Mesendoderm (in vitro differentiated cells): ENCODE measurements around the gene SPOUT1.

Experiments used
- DNase-seq: peaks from one replicate; pipeline ENCODE4 v3.0.0; 2013
- H2AK5ac ChIP-seq: 2 replicates; pipeline ENCODE4 v1.6.1; 2013; ENCODE audit warnings: low read length, inconsistent platforms
- H2BK120ac ChIP-seq: 2 replicates; pipeline ENCODE4 v1.6.1; 2013; ENCODE audit warnings: low read depth, mild to moderate bottlenecking, low read length, moderate library complexity, mixed read lengths
- H2BK15ac ChIP-seq: replicated peaks from 2 replicates; pipeline ENCODE4 v1.6.1; 2013; ENCODE audit warnings: low read depth, mild to moderate bottlenecking, moderate library complexity
- H2BK5ac ChIP-seq: 2 replicates; pipeline ENCODE4 v1.6.1; 2013; ENCODE audit warnings: low read length, inconsistent platforms
- H3K18ac ChIP-seq: 2 replicates; pipeline ENCODE4 v1.6.1; 2013; ENCODE audit warnings: mild to moderate bottlenecking, low read length, mixed read lengths
- H3K23ac ChIP-seq: one replicate; pipeline ENCODE4 v1.6.1; 2013; ENCODE audit warnings: low read length
- H3K27ac ChIP-seq: 2 replicates; pipeline ENCODE4 v1.5.1; 2013; ENCODE audit warnings: low read depth, mild to moderate bottlenecking, inconsistent platforms, low read length, moderate library complexity
- H3K27me3 ChIP-seq: 2 replicates; pipeline ENCODE4 v1.6.1; 2013; ENCODE audit warnings: low read length, control low read depth, mild to moderate bottlenecking, inconsistent platforms; ENCODE audit not compliant: insufficient read depth, poor library complexity
- H3K36me3 ChIP-seq: 2 replicates; pipeline ENCODE4 v1.6.1; 2013; ENCODE audit warnings: low read length, inconsistent platforms; ENCODE audit not compliant: control insufficient read depth, insufficient read depth
- H3K4ac ChIP-seq: one replicate; pipeline ENCODE4 v1.6.1; 2013; ENCODE audit warnings: low read depth, mild to moderate bottlenecking, low read length, moderate library complexity
- H3K4me1 ChIP-seq: 2 replicates; pipeline ENCODE4 v1.6.1; 2013; ENCODE audit warnings: low read depth, low read length, inconsistent platforms; ENCODE audit not compliant: control insufficient read depth
- H3K4me2 ChIP-seq: 2 replicates; pipeline ENCODE4 v1.6.1; 2013; ENCODE audit warnings: low read length
- H3K4me3 ChIP-seq: 2 replicates; pipeline ENCODE4 v1.5.1; 2013; ENCODE audit warnings: mild to moderate bottlenecking, low read length
- H3K56ac ChIP-seq: one replicate; pipeline ENCODE4 v1.6.1; 2013; ENCODE audit warnings: low read length
- H3K79me1 ChIP-seq: 2 replicates; pipeline ENCODE4 v1.6.1; 2013; ENCODE audit warnings: low read length, inconsistent platforms
- H3K79me2 ChIP-seq: 2 replicates; pipeline ENCODE4 v1.6.1; 2013; ENCODE audit warnings: mild to moderate bottlenecking, low read length; ENCODE audit not compliant: control insufficient read depth, insufficient read depth
- H3K9ac ChIP-seq: 2 replicates; pipeline ENCODE4 v1.6.1; 2013; ENCODE audit warnings: low read length, inconsistent platforms
- H4K5ac ChIP-seq: one replicate; pipeline ENCODE4 v1.6.1; 2013; ENCODE audit warnings: low read length
- H4K8ac ChIP-seq: one replicate; pipeline ENCODE4 v1.6.1; 2013; ENCODE audit warnings: low read depth, mild to moderate bottlenecking, control low read depth, low read length, moderate library complexity
- WGBS: extraction: QIAGEN DNeasy Blood & Tissue Kit; methylation state at CpG from one replicate; pipeline ENCODE4 v1.1.7; 2013; ENCODE audit warnings: low lambda C conversion rate, missing lambda C conversion rate; ENCODE audit not compliant: insufficient coverage; ENCODE audit errors: extremely low coverage; 5-methylcytosine and 5-hydroxymethylcytosine counted together

The SPOUT1 gene

GRCh38 chr9:128820665-128821583 is 8.7 kb downstream of the SPOUT1 start:
- no peak for DNase-seq
- Histone ChIP-seq H3K4me1 (no peaks in the 10 kb centered on the region), H3K18ac (no peak overlapping the region), H3K79me1 (no peaks in the 10 kb centered on the region), H3K23ac (no peak overlapping the region), H3K36me3 (peaks cover 12% of the 10 kb centered on the region), H3K79me2 (no peaks in the 10 kb centered on the region), H2BK120ac (no peak overlapping the region), H3K56ac (no peak overlapping the region), H3K4me3 (no peak overlapping the region), H4K8ac (no peak overlapping the region), H3K4me2 (no peak overlapping the region), H3K9ac (no peak overlapping the region), H4K5ac (no peak overlapping the region), H3K27me3 (no peaks in the 10 kb centered on the region), H2BK15ac (no peak overlapping the region), H3K27ac (no peak overlapping the region), H3K4ac (no peak overlapping the region), H2BK5ac (no peak overlapping the region), H2AK5ac (no peak overlapping the region)
- no CpG with 5 or more reads among the region's 24 CpGs for WGBS

- no CpG with 5 or more reads among the region's 18 CpGs for WGBS
- Histone ChIP-seq H4K8ac (no peak overlapping the region), H3K4me1 (no peaks in the 10 kb centered on the region), H2BK15ac (no peak overlapping the region), H4K5ac (no peak overlapping the region), H3K79me2 (no peaks in the 10 kb centered on the region), H3K23ac (no peak overlapping the region), H3K27ac (no peak overlapping the region), H3K4me2 (no peak overlapping the region), H3K18ac (no peak overlapping the region), H3K4me3 (no peak overlapping the region), H3K36me3 (peaks cover 9% of the 10 kb centered on the region), H2BK120ac (no peak overlapping the region), H2AK5ac (no peak overlapping the region), H3K56ac (no peak overlapping the region), H3K4ac (no peak overlapping the region), H3K27me3 (no peaks in the 10 kb centered on the region), H3K9ac (no peak overlapping the region), H2BK5ac (no peak overlapping the region), H3K79me1 (no peaks in the 10 kb centered on the region)
- DNase-seq, result peak; percentile 36
These were observed 9.6 kb downstream of the SPOUT1 start for GRCh38 chr9:128819716-128820664.

- H2BK15ac ChIP-seq, result no peak overlapping the region
- no CpG with 5 or more reads among the region's 90 CpGs for WGBS
- H3K23ac ChIP-seq, result peak overlapping the region; percentile 89
- no peak overlapping the region for H2BK5ac ChIP-seq
- no peak overlapping the region for H3K27ac ChIP-seq
- no peaks in the 10 kb centered on the region for H3K27me3 ChIP-seq
- H3K56ac ChIP-seq, result peak overlapping the region; percentile 95
- no peak overlapping the region for H4K8ac ChIP-seq
- peak overlapping the region; percentile 60 for H3K4me3 ChIP-seq
- H3K4ac ChIP-seq, result peak overlapping the region; percentile 49
- H3K9ac ChIP-seq, result peak overlapping the region; percentile 79
- H4K5ac ChIP-seq, result no peak overlapping the region
- H2AK5ac ChIP-seq, result no peak overlapping the region
- DNase-seq, result peak; percentile 53
- no peaks in the 10 kb centered on the region for H3K79me1 ChIP-seq
- H3K4me2 ChIP-seq, result peak overlapping the region; percentile 97
- H3K4me1 ChIP-seq, result no peaks in the 10 kb centered on the region
- no peak overlapping the region for H3K18ac ChIP-seq
- no peak overlapping the region for H2BK120ac ChIP-seq
- H3K79me2 ChIP-seq, result no peaks in the 10 kb centered on the region
- peaks cover 4% of the 10 kb centered on the region for H3K36me3 ChIP-seq
These were observed 10.5 kb downstream of the SPOUT1 start for GRCh38 chr9:128818839-128819715.

- Histone ChIP-seq H3K36me3 (peaks cover 3% of the 10 kb centered on the region), H2BK15ac (no peak within 1 kb of the TSS), H2BK5ac (no peak within 1 kb of the TSS), H2AK5ac (no peak within 1 kb of the TSS), H3K4me1 (no peaks in the 10 kb centered on the region), H3K9ac (peak within 1 kb of the TSS; percentile 79), H3K56ac (peak within 1 kb of the TSS; percentile 95), H4K8ac (no peak within 1 kb of the TSS), H3K79me2 (no peaks in the 10 kb centered on the region), H3K4ac (peak within 1 kb of the TSS; percentile 49), H3K79me1 (no peaks in the 10 kb centered on the region), H3K4me3 (peak within 1 kb of the TSS; percentile 62), H4K5ac (no peak within 1 kb of the TSS), H2BK120ac (no peak within 1 kb of the TSS), H3K27ac (peak within 1 kb of the TSS; percentile 55), H3K4me2 (peak within 1 kb of the TSS; percentile 97), H3K18ac (no peak within 1 kb of the TSS), H3K23ac (peak within 1 kb of the TSS; percentile 89), H3K27me3 (no peaks in the 10 kb centered on the region)
- WGBS, result no CpG with 5 or more reads among the region's 70 CpGs
- DNase-seq, result peak; percentile 98
These were observed 11.3 kb downstream of the SPOUT1 start, which contains the start of gene ENDOG for GRCh38 chr9:128818099-128818838. TSS of gene ENDOG (plus strand) at chr9:128818500. CDS start at chr9:128818685, 185 bp downstream.

GRCh38 chr9:128810873-128811272 is 18.7 kb downstream of the SPOUT1 start:
- H3K56ac ChIP-seq, result no peak overlapping the region
- H4K8ac ChIP-seq, result no peak overlapping the region
- no peak overlapping the region for H3K23ac ChIP-seq
- H2BK5ac ChIP-seq, result no peak overlapping the region
- H3K36me3 ChIP-seq, result peaks cover 2% of the 10 kb centered on the region
- no peaks in the 10 kb centered on the region for H3K27me3 ChIP-seq
- H3K4me1 ChIP-seq, result no peaks in the 10 kb centered on the region
- no peak overlapping the region for H2BK120ac ChIP-seq
- H3K18ac ChIP-seq, result no peak overlapping the region
- no peak overlapping the region for H3K27ac ChIP-seq
- H3K79me2 ChIP-seq, result no peaks in the 10 kb centered on the region
- H3K4me3 ChIP-seq, result no peak overlapping the region
- DNase-seq, result no peak
- H3K9ac ChIP-seq, result no peak overlapping the region
- H2AK5ac ChIP-seq, result no peak overlapping the region
- WGBS, result no CpG with 5 or more reads among the region's 5 CpGs
- no peak overlapping the region for H3K4ac ChIP-seq
- no peak overlapping the region for H2BK15ac ChIP-seq
- H3K4me2 ChIP-seq, result no peak overlapping the region
- H3K79me1 ChIP-seq, result no peaks in the 10 kb centered on the region
- H4K5ac ChIP-seq, result no peak overlapping the region
